Measurements from ENCODE around the gene GNAI2. TPM values are rescaled to one million over a fixed set of nuclear protein-coding genes. Genes with fewer than 3 reads are reported as not detected.
"Not testable (repeated sequence)": the region's sequence is repeated elsewhere in the genome, so short reads cannot be mapped to it uniquely, and the experiment has no call there.

Gene GNAI2
- total RNA-seq, 1 donor from 2014 or later = 429 TPM

GRCh38 chr3:50260027-50260941 lies 24.3 kb downstream of the GNAI2 start:
- intact Hi-C loops (cut with micrococcal nuclease) = loop anchor here (1.0 kb wide), 4 partner anchors 13 to 33 kb away; partner anchors contain the start of gene IFRD2

- intact Hi-C loops (cut with micrococcal nuclease) = loop anchor here (1.0 kb wide), 4 partner anchors 12 to 34 kb away; partner anchors contain the start of gene IFRD2
These were observed 25.0 kb downstream of the GNAI2 start for GRCh38 chr3:50260942-50261441.

- intact Hi-C loops (cut with micrococcal nuclease) = no loop called here
These were observed 25.5 kb downstream of the GNAI2 start for GRCh38 chr3:50261505-50261904.

- intact Hi-C loops (cut with micrococcal nuclease) = not testable (repeated sequence)
These were observed 26.2 kb downstream of the GNAI2 start for GRCh38 chr3:50262200-50262599.

- intact Hi-C loops (cut with micrococcal nuclease) = no loop called here
These were observed 26.8 kb downstream of the GNAI2 start for GRCh38 chr3:50262778-50263177.

- intact Hi-C loops (cut with micrococcal nuclease) = no loop called here
These were observed 27.7 kb downstream of the GNAI2 start for GRCh38 chr3:50263478-50264382.

- intact Hi-C loops (cut with micrococcal nuclease) = no loop called here
These were observed 28.5 kb downstream of the GNAI2 start for GRCh38 chr3:50264383-50264963.

GRCh38 chr3:50264964-50265485 lies 29.0 kb downstream of the GNAI2 start:
- intact Hi-C loops (cut with micrococcal nuclease) = no loop called here

GRCh38 chr3:50265571-50265970 lies 29.6 kb downstream of the GNAI2 start:
- intact Hi-C loops (cut with micrococcal nuclease) = no loop called here

- intact Hi-C loops (cut with micrococcal nuclease) = no loop called here
These were observed 30.0 kb downstream of the GNAI2 start for GRCh38 chr3:50266017-50266416.

- intact Hi-C loops (cut with micrococcal nuclease) = no loop called here
These were observed 30.8 kb downstream of the GNAI2 start for GRCh38 chr3:50266836-50267235.

- intact Hi-C loops (cut with micrococcal nuclease) = no loop called here
These were observed 31.4 kb downstream of the GNAI2 start for GRCh38 chr3:50267280-50267913.

- intact Hi-C loops (cut with micrococcal nuclease) = no loop called here
These were observed 32.3 kb downstream of the GNAI2 start for GRCh38 chr3:50268276-50268675.

- intact Hi-C loops (cut with micrococcal nuclease) = no loop called here
These were observed 32.9 kb downstream of the GNAI2 start, which contains the start of gene SEMA3B for GRCh38 chr3:50268703-50269451. SEMA3B (plus strand) TSS chr3:50269147; CDS start chr3:50269241, 94 bp downstream.

GRCh38 chr3:50269460-50269859 lies 33.5 kb downstream of the GNAI2 start:
- intact Hi-C loops (cut with micrococcal nuclease) = no loop called here

GRCh38 chr3:50269977-50270413 lies 34.0 kb downstream of the GNAI2 start:
- intact Hi-C loops (cut with micrococcal nuclease) = no loop called here

- intact Hi-C loops (cut with micrococcal nuclease) = no loop called here
These were observed 34.6 kb downstream of the GNAI2 start for GRCh38 chr3:50270422-50271224.

- intact Hi-C loops (cut with micrococcal nuclease) = no loop called here
These were observed 35.4 kb downstream of the GNAI2 start for GRCh38 chr3:50271314-50271936.

All from T-helper 2 cell treated with Interferon-gamma antibody and Interleukin-4, amounts not matched to agents 100 ng/mL and 5 ng/mL, for 36 hours (primary cell).